Left renal pelvis (tissue), 4 donors: ENCODE measurements around the gene OPRL1. TPM values are rescaled to one million over a fixed set of nuclear protein-coding genes. Genes with fewer than 3 reads are reported as not detected.

Experiments
- DNase-seq, 4 donors: peaks; one replicate each; pipeline ENCODE4 v3.0.0-alpha.2; 2013; ENCODE audit warnings: low read depth in 4 of 4, low spot score in 3 of 4
- polyA plus RNA-seq, 4 donors: library from polyadenylated mRNA; unstranded; fragments of 120-200 nt; gene quantifications; one replicate each; pipeline ENCODE4 v1.2.1, GENCODE V29; 2013; ENCODE audit not compliant: insufficient read length in 4 of 4

Gene OPRL1
- polyA plus RNA-seq, 4 donors: 0.64 to 1.5 (median 1.2) TPM

- DNase-seq: no peak
Measured at GRCh38 chr20:64138276-64138815, 58.5 kb downstream of the OPRL1 start.

- DNase-seq: no peak
Measured at GRCh38 chr20:64139199-64140060, 59.5 kb downstream of the OPRL1 start.

- no peak for DNase-seq
Measured at GRCh38 chr20:64140061-64140931, 60.4 kb downstream of the OPRL1 start.

DNA sequence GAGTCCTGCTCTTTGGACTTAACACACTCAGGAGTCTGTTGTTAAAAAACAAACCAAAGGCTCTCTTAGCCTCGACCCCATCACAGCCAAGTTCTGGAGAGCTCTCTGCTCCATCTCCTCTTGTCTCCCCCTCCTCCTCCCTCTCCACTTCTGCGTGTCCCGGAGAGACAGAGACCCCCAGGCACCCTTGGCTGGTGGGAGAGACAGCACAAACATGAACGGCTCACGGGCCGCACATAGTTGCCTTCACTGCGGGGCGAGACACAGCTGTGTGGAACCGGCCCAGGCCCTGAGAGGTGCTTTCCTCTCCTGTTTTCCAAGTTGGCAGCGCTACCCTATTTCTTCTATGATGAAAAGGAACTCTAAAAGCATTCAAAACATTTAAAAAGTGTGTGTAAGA, 61.1 kb downstream of the OPRL1 start:
- no peak for DNase-seq

DNA sequence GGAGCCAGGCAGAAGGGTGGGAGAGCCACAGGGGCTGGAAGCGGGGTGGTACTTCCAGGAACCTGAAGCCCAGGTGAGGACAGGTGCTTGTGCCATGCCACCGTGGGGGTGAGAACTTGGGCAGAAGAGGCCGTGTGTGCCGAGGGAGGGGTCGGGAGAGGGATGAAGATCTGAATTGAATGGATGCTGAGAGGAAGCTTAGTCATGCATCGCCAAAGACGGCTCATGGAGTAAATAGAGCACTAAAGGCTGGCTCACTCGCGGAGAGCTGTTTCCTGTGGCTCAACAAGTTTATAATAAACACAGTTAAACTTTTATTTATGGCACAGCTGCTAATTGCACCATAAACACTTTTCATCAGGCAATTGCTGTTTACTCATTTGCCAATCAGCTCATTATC, 62.7 kb downstream of the OPRL1 start:
- no peak for DNase-seq

- no peak for DNase-seq
Measured at GRCh38 chr20:64143018-64143801, 63.3 kb downstream of the OPRL1 start.

- DNase-seq: no peak
Measured at GRCh38 chr20:64144144-64144912, 64.4 kb downstream of the OPRL1 start.

DNA sequence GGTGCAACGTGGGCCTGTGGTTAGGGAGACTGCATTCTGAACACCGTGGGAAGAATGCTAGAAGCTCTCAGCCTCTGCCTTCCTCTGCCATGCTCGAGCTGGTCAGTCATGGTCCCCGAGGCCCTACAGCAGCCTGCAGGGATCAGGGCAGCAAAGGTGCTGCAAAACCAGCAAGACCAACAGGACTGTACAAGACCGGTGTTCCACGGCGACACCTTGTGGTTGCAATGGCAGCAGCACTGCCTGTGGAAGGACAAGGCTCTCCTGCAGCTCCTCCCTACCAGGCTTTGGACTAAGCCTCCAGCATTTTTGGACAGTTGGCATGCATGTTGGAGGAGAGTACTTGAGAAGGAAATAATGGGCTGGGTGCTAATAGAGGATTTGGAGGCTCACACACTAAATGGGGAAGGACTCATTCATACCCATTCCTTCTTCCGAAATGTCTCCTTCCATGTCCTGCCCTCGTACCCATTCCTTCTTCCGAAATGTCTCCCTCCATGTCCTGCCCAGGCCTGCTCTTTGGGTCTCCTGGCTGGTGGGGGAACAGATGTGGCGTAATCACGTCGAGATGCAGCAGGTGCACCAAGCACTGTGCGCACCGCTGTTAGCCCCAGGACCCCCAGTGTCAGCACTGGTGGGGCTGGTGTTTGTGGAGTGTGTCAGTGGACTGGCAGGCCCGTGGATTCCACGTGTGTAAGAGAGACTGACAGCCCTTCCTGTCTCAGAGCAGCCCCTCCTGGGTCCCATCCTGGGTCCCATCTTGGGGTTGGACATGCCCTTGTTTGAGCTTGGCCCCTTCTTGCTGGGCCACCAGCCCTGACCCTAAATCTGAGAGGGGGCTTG, 65.8 kb downstream of the OPRL1 start:
- no peak for DNase-seq

GRCh38 chr20:64146301-64146935, 66.5 kb downstream of the OPRL1 start:
- no peak for DNase-seq

DNA sequence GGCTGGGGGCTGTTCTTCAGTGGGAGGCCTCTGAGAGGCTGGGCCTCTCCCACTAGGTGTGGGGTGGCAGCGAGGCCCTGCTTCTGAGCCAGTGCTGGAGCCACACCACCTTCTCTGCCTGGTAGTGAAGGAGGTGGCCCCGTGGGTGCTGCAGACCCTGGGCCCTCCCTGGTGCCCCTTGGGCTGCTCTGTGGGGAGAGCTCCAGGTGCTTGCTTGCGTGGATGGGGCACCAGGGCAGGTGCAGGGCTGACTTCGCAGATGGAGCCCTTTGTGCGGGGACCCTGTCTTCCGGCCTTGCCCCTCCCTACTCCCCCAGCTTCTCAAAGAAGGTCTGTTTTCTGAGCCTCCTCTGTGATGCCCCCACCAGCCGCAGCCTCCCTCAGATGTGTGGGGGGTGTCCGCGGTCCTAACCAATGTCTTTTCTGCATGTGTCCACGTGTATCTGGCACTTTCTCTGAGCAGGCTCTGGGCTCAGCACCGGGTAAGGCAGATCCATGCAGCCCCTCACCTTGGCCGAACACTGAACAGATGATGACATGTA, 67.1 kb downstream of the OPRL1 start:
- no peak for DNase-seq

DNA sequence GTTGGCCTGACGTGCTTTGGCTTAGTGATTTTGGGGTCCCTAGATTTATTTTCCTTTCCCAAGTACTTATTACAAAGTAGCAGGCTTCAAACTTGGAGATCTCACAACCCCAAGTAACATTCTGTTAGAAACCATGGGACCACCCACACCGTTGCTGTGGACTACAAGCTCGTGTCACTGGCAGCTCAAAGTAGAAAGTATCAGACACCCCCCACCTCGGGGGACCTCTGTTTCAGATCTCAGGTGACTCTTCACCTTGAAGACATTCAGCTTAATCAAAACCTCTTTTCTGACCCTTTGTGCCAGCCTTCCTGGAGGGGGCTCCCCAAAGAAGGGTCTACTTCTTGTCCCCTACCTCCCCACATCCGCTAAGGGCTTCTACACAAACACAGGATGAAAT, 68.7 kb downstream of the OPRL1 start:
- DNase-seq: no peak

GRCh38 chr20:64149141-64149540, 69.3 kb downstream of the OPRL1 start:
- no peak for DNase-seq

- no peak for DNase-seq
Measured at GRCh38 chr20:64149809-64150560, 70.1 kb downstream of the OPRL1 start.
